ENCODE results near the gene ADGRD2. TPM values are rescaled to one million over a fixed set of nuclear protein-coding genes. Genes with fewer than 3 reads are reported as not detected.

Gene ADGRD2
- polyA plus RNA-seq, 2 donors, result 0.02 TPM; not detected in 1

DNA sequence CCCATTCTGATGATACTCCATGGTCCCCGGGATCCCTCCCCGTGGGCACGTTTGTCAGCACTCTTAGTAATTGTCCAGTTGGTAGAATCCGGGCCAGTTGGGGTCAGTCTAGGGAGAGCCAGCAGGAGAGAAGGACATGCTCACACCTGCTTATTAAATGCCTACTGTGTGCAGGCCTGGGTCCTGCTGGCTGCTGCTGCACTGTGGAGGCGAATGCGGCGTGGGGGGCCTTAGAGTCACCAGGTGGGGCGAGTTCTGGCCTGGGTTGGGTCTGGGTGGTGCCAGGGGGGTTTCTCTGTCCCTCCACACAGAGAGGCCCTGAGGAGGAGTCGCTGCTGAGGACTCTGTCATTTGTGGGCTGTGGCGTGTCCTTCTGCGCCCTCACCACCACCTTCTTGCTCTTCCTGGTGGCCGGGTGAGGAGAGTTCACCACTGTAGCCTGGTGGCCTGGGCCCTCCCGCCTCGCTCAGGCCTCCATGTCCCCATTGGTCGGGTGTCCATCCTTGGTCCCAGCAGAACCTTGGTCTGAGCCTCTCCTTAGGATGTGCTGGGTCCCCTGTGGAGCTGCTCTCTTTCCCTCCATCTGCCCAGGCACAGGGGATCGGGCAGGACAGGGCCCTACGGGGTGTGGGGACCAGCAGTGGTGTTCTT lies 17.3 kb downstream of the ADGRD2 start:
- WGBS, 2 donors, result 91 to 93% methylated on average over 17 of the region's 17 CpGs
- Histone ChIP-seq H3K4me1 (ENCODE audit: control insufficient read depth in 2 of 2, insufficient read depth in 2 of 2, low read length in 1 of 2) (no peaks in the 10 kb centered on the region), H3K9me3 (ENCODE audit: control insufficient read depth in 2 of 2, insufficient read depth in 1 of 2, low read depth in 1 of 2, low read length in 1 of 2) (peaks cover 0 to 2% of the 10 kb centered on the region in 2 donors), H3K27me3 (ENCODE audit: control insufficient read depth in 1 of 2, insufficient read depth in 2 of 2, low read length in 2 of 2) (no peaks in the 10 kb centered on the region), H3K27ac (ENCODE audit: low read depth in 2 of 2, low read length in 1 of 2) (no peak overlapping the region), H3K36me3 (ENCODE audit: control insufficient read depth in 2 of 2, insufficient read depth in 2 of 2, low read length in 1 of 2) (no peaks in the 10 kb centered on the region), H3K4me3 (ENCODE audit: low read depth in 1 of 2, low read length in 2 of 2) (no peak overlapping the region)

DNA sequence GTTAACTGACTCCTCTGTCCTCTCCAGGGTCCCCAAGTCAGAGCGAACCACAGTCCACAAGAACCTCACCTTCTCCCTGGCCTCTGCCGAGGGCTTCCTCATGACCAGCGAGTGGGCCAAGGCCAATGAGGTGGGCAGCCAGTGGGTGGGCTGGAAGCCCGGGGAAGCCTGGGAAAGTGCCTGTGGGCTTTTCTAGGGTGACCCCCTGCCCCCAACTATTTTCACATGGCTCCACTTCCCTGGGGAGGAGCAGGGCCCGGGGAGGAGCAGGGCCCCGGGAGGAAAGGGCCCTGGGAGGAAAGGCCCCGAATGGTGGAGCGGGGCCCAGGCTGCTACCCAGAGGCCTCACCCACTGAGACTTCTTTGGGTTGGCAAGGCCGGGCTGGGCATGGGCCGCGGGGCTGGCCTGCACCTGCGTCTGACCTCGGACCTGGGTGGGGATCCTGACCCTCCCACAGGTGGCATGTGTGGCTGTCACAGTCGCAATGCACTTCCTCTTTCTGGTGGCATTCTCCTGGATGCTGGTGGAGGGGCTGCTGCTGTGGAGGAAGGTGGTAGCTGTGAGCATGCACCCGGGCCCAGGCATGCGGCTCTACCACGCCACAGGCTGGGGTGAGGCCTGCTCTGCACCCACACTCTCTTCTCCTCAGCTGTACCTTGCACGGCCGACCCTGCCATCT lies 17.9 kb downstream of the ADGRD2 start:
- Histone ChIP-seq H3K9me3 (ENCODE audit: control insufficient read depth in 2 of 2, insufficient read depth in 1 of 2, low read depth in 1 of 2, low read length in 1 of 2) (peaks cover 0 to 2% of the 10 kb centered on the region in 2 donors), H3K4me1 (ENCODE audit: control insufficient read depth in 2 of 2, insufficient read depth in 2 of 2, low read length in 1 of 2) (no peaks in the 10 kb centered on the region), H3K36me3 (ENCODE audit: control insufficient read depth in 2 of 2, insufficient read depth in 2 of 2, low read length in 1 of 2) (no peaks in the 10 kb centered on the region), H3K27ac (ENCODE audit: low read depth in 2 of 2, low read length in 1 of 2) (no peak overlapping the region), H3K27me3 (ENCODE audit: control insufficient read depth in 1 of 2, insufficient read depth in 2 of 2, low read length in 2 of 2) (no peaks in the 10 kb centered on the region), H3K4me3 (ENCODE audit: low read depth in 1 of 2, low read length in 2 of 2) (no peak overlapping the region)
- 87 to 90% methylated on average over 19 of the region's 19 CpGs for WGBS, 2 donors

DNA sequence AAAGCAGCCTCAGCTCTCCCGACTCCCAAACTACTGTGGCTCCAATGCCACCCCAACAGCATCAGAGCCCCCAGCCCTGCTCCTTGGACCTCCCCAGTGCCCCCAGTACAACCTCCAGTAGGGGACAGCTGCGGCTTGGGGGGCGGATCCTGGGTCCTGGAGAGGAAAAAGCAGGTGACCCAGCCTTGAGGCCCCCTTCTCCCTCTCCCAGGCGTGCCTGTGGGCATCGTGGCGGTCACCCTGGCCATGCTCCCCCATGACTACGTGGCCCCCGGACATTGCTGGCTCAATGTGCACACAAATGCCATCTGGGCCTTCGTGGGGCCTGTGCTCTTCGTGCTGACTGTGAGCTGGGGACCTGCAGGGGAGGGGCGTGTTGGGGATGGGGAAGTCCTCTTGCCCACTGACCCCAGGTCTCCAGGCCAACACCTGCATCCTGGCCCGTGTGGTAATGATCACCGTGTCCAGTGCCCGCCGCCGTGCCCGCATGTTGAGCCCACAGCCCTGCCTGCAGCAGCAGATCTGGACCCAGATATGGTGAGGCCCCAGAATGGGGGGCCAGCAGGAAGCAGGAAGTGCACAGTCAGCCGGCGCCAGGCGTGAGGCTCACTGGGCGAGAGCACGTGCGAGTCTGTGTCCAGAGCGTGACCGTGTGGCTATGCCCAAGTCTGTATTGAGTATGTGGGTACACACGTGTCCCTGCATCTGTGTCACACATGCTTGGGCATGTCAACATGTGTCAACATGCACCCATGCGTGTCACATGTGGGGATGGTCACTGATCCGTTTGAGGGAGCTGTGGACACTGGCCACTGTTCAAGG lies 19.0 kb downstream of the ADGRD2 start:
- H3K4me3 ChIP-seq (ENCODE audit: low read depth in 1 of 2, low read length in 2 of 2), result no peak overlapping the region
- no peaks in the 10 kb centered on the region for H3K36me3 ChIP-seq (ENCODE audit: control insufficient read depth in 2 of 2, insufficient read depth in 2 of 2, low read length in 1 of 2)
- 82 to 83% methylated on average over 28 of the region's 28 CpGs for WGBS, 2 donors
- no peaks in the 10 kb centered on the region for H3K4me1 ChIP-seq (ENCODE audit: control insufficient read depth in 2 of 2, insufficient read depth in 2 of 2, low read length in 1 of 2)
- H3K27me3 ChIP-seq (ENCODE audit: control insufficient read depth in 1 of 2, insufficient read depth in 2 of 2, low read length in 2 of 2), result no peaks in the 10 kb centered on the region
- no peak overlapping the region for H3K27ac ChIP-seq (ENCODE audit: low read depth in 2 of 2, low read length in 1 of 2)
- H3K9me3 ChIP-seq (ENCODE audit: control insufficient read depth in 2 of 2, insufficient read depth in 1 of 2, low read depth in 1 of 2, low read length in 1 of 2), result no peaks in the 10 kb centered on the region

DNA sequence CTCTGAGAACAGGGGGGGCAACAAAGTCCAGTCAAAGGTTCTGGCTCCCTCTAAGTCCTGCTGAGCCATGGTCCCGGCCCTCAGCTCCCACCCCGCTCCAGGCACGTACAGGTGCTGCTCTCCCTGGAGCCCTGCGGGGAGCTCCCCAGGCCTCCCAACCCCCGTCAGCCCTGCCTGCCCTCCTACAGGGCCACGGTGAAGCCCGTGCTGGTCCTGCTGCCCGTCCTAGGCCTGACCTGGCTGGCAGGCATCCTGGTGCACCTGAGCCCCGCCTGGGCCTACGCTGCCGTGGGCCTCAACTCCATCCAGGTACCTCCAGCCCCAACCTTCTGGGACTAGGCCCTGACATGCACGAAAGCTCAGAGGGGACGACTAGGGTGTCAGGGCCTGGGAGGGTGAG lies 20.1 kb downstream of the ADGRD2 start:
- no peaks in the 10 kb centered on the region for H3K27me3 ChIP-seq (ENCODE audit: control insufficient read depth in 1 of 2, insufficient read depth in 2 of 2, low read length in 2 of 2)

DNA sequence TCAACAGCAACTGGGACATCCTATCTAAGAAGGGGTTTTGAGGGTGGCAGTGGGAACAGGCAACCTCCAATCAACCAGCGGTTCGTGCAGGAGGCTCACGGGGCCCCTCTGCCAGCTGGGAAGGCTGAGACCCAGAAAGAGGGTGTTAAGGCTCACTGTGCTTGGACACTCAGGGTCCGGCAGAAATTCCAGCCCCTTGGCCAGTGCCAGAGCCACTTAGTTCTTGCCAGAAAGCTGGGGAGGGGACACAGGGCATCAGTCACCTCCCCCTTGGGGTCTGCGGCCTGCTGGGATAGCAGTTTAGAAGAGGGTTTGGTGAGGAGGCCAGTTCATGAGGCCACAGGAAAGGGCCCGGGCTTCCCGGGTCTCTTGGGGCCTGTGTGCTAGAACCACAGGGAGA lies 20.5 kb downstream of the ADGRD2 start:
- Histone ChIP-seq H3K27ac (ENCODE audit: low read depth in 2 of 2, low read length in 1 of 2) (no peak overlapping the region), H3K36me3 (ENCODE audit: control insufficient read depth in 2 of 2, insufficient read depth in 2 of 2, low read length in 1 of 2) (no peaks in the 10 kb centered on the region), H3K27me3 (ENCODE audit: control insufficient read depth in 1 of 2, insufficient read depth in 2 of 2, low read length in 2 of 2) (no peaks in the 10 kb centered on the region), H3K4me1 (ENCODE audit: control insufficient read depth in 2 of 2, insufficient read depth in 2 of 2, low read length in 1 of 2) (no peaks in the 10 kb centered on the region), H3K9me3 (ENCODE audit: control insufficient read depth in 2 of 2, insufficient read depth in 1 of 2, low read depth in 1 of 2, low read length in 1 of 2) (no peaks in the 10 kb centered on the region), H3K4me3 (ENCODE audit: low read depth in 1 of 2, low read length in 2 of 2) (no peak overlapping the region)
- WGBS, 2 donors, result 86 to 88% methylated on average over 7 of the region's 7 CpGs

More for the DNA sequence above, 20.1 kb downstream of the ADGRD2 start:
- Histone ChIP-seq H3K9me3 (ENCODE audit: control insufficient read depth in 2 of 2, insufficient read depth in 1 of 2, low read depth in 1 of 2, low read length in 1 of 2) (no peaks in the 10 kb centered on the region), H3K27ac (ENCODE audit: low read depth in 2 of 2, low read length in 1 of 2) (no peak overlapping the region), H3K4me1 (ENCODE audit: control insufficient read depth in 2 of 2, insufficient read depth in 2 of 2, low read length in 1 of 2) (no peaks in the 10 kb centered on the region), H3K36me3 (ENCODE audit: control insufficient read depth in 2 of 2, insufficient read depth in 2 of 2, low read length in 1 of 2) (no peaks in the 10 kb centered on the region), H3K4me3 (ENCODE audit: low read depth in 1 of 2, low read length in 2 of 2) (no peak overlapping the region)
- 82 to 83% methylated on average over 13 of the region's 13 CpGs for WGBS, 2 donors

DNA sequence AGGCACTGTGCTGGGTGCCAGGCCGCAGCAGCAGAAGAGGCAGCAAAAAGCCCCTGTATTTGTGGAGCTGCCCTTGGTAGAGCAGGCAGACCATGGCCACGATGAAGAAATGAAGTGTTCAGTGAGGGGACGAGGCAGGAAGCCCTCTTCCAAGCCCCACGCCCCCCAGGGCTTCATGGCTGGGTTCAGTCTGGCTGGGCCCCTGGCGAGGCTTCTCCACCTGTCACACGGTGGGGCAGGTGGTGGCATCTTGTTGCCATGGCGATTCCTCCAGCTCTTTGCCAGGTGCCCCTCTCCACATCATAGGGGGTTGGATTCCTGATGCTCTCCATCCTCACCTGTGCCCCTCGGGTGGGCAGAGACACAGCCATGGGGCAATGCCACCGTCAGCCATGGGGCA lies 21.5 kb downstream of the ADGRD2 start:
- H3K4me1 ChIP-seq (ENCODE audit: control insufficient read depth in 2 of 2, insufficient read depth in 2 of 2, low read length in 1 of 2), result no peaks in the 10 kb centered on the region
- 74 to 75% methylated on average over 9 of the region's 9 CpGs for WGBS, 2 donors
- no peaks in the 10 kb centered on the region for H3K36me3 ChIP-seq (ENCODE audit: control insufficient read depth in 2 of 2, insufficient read depth in 2 of 2, low read length in 1 of 2)
- no peak overlapping the region for H3K27ac ChIP-seq (ENCODE audit: low read depth in 2 of 2, low read length in 1 of 2)
- no peaks in the 10 kb centered on the region for H3K27me3 ChIP-seq (ENCODE audit: control insufficient read depth in 1 of 2, insufficient read depth in 2 of 2, low read length in 2 of 2)
- no peaks in the 10 kb centered on the region for H3K9me3 ChIP-seq (ENCODE audit: control insufficient read depth in 2 of 2, insufficient read depth in 1 of 2, low read depth in 1 of 2, low read length in 1 of 2)
- H3K4me3 ChIP-seq (ENCODE audit: low read depth in 1 of 2, low read length in 2 of 2), result no peak overlapping the region

DNA sequence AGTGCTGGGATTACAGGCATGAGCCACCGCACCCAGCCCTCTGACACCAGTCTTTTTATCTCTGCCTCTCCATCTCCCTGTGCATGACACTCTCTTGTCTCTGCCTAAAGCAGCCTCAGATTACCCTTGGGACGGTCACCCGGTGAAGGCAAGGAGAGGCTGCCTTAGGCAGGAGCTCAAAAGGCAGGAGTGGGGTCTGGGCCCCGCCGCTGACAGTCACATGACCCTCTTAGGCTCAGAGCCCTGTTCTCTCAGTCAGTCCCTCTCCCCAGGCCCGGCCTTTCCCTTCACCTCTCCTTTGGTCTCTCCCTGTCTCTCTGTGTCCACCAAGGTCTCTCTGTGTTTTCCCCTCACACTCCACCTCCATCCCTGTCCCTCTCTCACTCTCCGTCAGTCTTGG lies 22.5 kb downstream of the ADGRD2 start:
- no peaks in the 10 kb centered on the region for H3K36me3 ChIP-seq (ENCODE audit: control insufficient read depth in 2 of 2, insufficient read depth in 2 of 2, low read length in 1 of 2)
- H3K4me1 ChIP-seq (ENCODE audit: control insufficient read depth in 2 of 2, insufficient read depth in 2 of 2, low read length in 1 of 2), result no peaks in the 10 kb centered on the region
- WGBS, 2 donors, result 75 to 82% methylated on average over 7 of the region's 7 CpGs
- no peaks in the 10 kb centered on the region for H3K9me3 ChIP-seq (ENCODE audit: control insufficient read depth in 2 of 2, insufficient read depth in 1 of 2, low read depth in 1 of 2, low read length in 1 of 2)
- peaks cover 0 to 4% of the 10 kb centered on the region in 2 donors for H3K27me3 ChIP-seq (ENCODE audit: control insufficient read depth in 1 of 2, insufficient read depth in 2 of 2, low read length in 2 of 2)
- no peak overlapping the region for H3K4me3 ChIP-seq (ENCODE audit: low read depth in 1 of 2, low read length in 2 of 2)
- no peak overlapping the region for H3K27ac ChIP-seq (ENCODE audit: low read depth in 2 of 2, low read length in 1 of 2)

DNA sequence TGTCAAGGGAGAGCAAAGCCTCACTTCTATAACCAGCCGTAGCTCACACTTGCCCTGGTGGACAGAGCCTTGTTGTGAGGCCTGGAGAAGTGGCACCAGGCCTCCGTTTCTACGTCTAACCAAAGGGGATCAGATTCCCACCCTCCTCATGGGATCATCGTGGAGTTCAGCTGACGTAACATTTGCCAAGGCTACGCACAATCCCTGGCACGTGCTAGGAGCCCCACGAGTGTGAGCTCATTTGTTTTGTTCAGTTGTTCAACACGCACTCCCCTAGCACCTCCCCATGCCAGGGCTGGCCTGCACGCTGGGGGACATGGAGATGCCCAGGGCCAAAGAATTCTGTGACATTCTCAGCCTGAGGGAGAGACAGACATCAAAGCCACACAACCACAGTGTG lies 23.1 kb downstream of the ADGRD2 start:
- Histone ChIP-seq H3K4me1 (ENCODE audit: control insufficient read depth in 2 of 2, insufficient read depth in 2 of 2, low read length in 1 of 2) (no peaks in the 10 kb centered on the region), H3K27me3 (ENCODE audit: control insufficient read depth in 1 of 2, insufficient read depth in 2 of 2, low read length in 2 of 2) (peaks cover 0 to 9% of the 10 kb centered on the region in 2 donors), H3K36me3 (ENCODE audit: control insufficient read depth in 2 of 2, insufficient read depth in 2 of 2, low read length in 1 of 2) (no peaks in the 10 kb centered on the region), H3K4me3 (ENCODE audit: low read depth in 1 of 2, low read length in 2 of 2) (no peak overlapping the region), H3K27ac (ENCODE audit: low read depth in 2 of 2, low read length in 1 of 2) (no peak overlapping the region), H3K9me3 (ENCODE audit: control insufficient read depth in 2 of 2, insufficient read depth in 1 of 2, low read depth in 1 of 2, low read length in 1 of 2) (no peaks in the 10 kb centered on the region)
- 77 to 81% methylated on average over 10 of the region's 10 CpGs for WGBS, 2 donors

DNA sequence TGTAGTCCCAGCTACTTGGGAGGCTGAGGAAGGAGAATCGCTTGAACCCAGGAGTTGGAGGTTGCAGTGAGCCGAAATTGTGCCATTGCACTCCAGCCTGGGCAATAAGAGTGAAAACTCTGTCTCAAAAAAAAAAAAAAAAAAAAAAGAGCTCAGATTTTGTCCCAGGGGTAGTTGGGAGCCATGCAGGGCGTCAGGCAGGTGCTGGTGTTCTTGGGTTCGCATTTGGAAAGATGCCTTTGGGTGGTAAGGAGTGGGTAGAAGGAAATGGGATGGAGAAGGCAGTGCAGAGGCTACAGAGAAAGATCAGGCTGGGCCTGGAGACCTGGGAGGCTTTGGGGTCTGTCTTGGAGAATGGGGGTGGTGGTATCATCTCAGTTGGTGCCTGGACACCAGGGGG lies 23.9 kb downstream of the ADGRD2 start:
- Histone ChIP-seq H3K4me3 (ENCODE audit: low read depth in 1 of 2, low read length in 2 of 2) (no peak overlapping the region), H3K27me3 (ENCODE audit: control insufficient read depth in 1 of 2, insufficient read depth in 2 of 2, low read length in 2 of 2) (peaks cover 0 to 9% of the 10 kb centered on the region in 2 donors), H3K27ac (ENCODE audit: low read depth in 2 of 2, low read length in 1 of 2) (no peak overlapping the region), H3K4me1 (ENCODE audit: control insufficient read depth in 2 of 2, insufficient read depth in 2 of 2, low read length in 1 of 2) (no peaks in the 10 kb centered on the region), H3K36me3 (ENCODE audit: control insufficient read depth in 2 of 2, insufficient read depth in 2 of 2, low read length in 1 of 2) (no peaks in the 10 kb centered on the region), H3K9me3 (ENCODE audit: control insufficient read depth in 2 of 2, insufficient read depth in 1 of 2, low read depth in 1 of 2, low read length in 1 of 2) (no peaks in the 10 kb centered on the region)
- 79 to 90% methylated on average over 4 of the region's 4 CpGs for WGBS, 2 donors
